Measurements from ENCODE around the gene ANXA9.

The ANXA9 gene

GRCh38 chr1:150995460-150995859, 13.4 kb downstream of the ANXA9 start:
- TF ChIP-seq CTCF (IDR thresholded peaks at IDR 0.05), result no peak
- Histone ChIP-seq H3K27me3 (no peaks in the 10 kb centered on the region), H3K27ac (peak overlapping the region; percentile 67), H3K4me1 (ENCODE audit: control insufficient read depth in 1 of 2, insufficient read depth in 1 of 2, low read depth in 1 of 2, low read length in 1 of 2) (peaks cover 17 to 19% of the 10 kb centered on the region in 2 experiments), H3K36me3 (peaks cover 69% of the 10 kb centered on the region), H3K4me3 (ENCODE audit: low read depth in 1 of 2, low read length in 1 of 2) (no peak overlapping the region), H3K9me3 (no peaks in the 10 kb centered on the region)

DNA sequence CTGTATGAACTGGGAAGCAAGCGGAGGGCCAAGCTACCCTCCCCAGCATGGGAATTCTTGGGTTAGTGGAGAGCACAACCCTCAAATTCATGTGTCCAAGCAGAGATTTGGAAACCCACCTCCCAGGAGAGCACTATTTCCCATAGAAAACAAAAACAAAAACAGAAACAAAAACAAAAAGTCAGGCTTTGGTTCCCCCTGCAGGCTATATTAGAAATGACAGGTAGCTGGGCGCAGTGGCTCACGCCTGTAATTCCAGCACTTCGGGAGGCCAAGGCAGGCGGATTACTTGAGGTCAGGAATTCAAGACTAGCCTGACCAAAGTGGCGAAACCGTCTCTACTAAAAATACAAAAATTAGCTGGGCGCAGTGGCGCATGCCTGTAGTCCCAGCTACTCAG, 13.8 kb downstream of the ANXA9 start:
- TF ChIP-seq CTCF (IDR thresholded peaks at IDR 0.05), result peak; percentile 90
- no peak overlapping the region for H3K4me3 ChIP-seq (ENCODE audit: low read depth in 1 of 2, low read length in 1 of 2)

DNA sequence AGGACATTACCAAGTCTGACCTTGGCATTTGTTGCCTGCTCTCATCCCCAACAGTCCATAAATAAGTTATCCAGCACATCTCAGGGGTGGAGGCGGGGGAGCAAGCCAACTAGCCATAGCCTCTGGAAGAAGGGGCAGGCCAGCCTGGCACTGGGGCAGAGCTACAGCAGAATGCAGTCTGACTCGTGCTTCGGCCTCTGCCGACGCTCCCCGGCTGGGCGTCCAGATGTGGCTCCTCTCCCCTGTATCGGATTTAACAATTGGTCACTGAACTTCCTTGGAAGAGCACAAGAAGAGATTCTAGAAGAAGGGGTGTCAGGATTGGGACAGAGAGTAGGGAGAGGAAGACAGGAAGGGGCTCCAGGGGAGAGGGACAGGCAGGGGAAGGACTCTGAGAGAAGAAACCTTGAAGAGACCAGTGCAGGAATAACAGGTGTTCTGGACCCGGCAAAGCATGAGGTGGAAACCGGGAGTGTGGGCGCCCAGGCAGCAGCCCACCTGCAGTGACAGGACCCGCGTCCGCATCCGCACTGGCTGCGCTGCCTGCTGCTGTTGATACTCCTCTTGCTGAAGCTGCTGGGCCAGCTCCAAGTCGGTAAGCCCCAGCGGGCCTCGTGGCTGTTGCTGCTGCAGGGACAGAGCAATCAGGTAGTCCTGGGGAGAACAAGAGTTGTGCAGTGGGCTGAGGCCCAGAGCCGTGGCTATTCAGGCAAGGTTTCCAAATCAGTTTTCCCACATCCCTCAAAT, 15.2 kb downstream of the ANXA9 start:
- H3K27ac ChIP-seq, result peak overlapping the region; percentile 96
- peaks cover 80% of the 10 kb centered on the region for H3K36me3 ChIP-seq
- H3K27me3 ChIP-seq, result no peaks in the 10 kb centered on the region
- no peaks in the 10 kb centered on the region for H3K9me3 ChIP-seq
- H3K4me3 ChIP-seq (ENCODE audit: low read depth in 1 of 2, low read length in 1 of 2), result no peak overlapping the region
- peaks cover 36 to 37% of the 10 kb centered on the region in 2 experiments for H3K4me1 ChIP-seq (ENCODE audit: control insufficient read depth in 1 of 2, insufficient read depth in 1 of 2, low read depth in 1 of 2, low read length in 1 of 2)
- TF ChIP-seq CTCF (IDR thresholded peaks at IDR 0.05), result no peak

More for the DNA sequence above, 13.8 kb downstream of the ANXA9 start:
- H3K4me1 ChIP-seq (ENCODE audit: control insufficient read depth in 1 of 2, insufficient read depth in 1 of 2, low read depth in 1 of 2, low read length in 1 of 2), result peaks cover 22 to 23% of the 10 kb centered on the region in 2 experiments
- H3K9me3 ChIP-seq, result no peaks in the 10 kb centered on the region
- no peaks in the 10 kb centered on the region for H3K27me3 ChIP-seq
- H3K36me3 ChIP-seq, result peaks cover 73% of the 10 kb centered on the region
- peak overlapping the region; percentile 67 for H3K27ac ChIP-seq

DNA sequence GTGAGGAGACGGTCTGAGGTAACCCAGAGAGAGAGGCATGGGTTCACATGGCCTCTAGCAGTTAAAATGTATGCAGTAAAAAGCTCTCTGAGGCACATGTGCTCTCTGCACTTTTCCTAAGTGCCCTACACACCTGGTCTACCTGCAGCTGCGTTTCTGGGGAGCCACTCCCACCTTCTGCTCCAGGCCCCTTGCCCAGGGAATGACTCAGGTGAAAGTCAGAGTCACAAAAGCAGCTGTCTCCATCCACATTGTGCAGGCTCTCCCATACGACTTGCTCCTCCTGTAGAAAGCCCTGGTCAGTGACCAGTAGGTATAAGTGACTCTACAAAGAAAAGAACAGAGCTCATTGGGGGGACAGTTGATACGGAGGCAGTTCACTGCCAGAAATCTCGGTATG, 15.9 kb downstream of the ANXA9 start:
- no peaks in the 10 kb centered on the region for H3K27me3 ChIP-seq
- peak overlapping the region; percentile 96 for H3K27ac ChIP-seq
- peaks cover 80% of the 10 kb centered on the region for H3K36me3 ChIP-seq
- H3K9me3 ChIP-seq, result no peaks in the 10 kb centered on the region
- no peak overlapping the region for H3K4me3 ChIP-seq (ENCODE audit: low read depth in 1 of 2, low read length in 1 of 2)
- no peak for TF ChIP-seq CTCF (IDR thresholded peaks at IDR 0.05)
- peaks cover 42 to 44% of the 10 kb centered on the region in 2 experiments for H3K4me1 ChIP-seq (ENCODE audit: control insufficient read depth in 1 of 2, insufficient read depth in 1 of 2, low read depth in 1 of 2, low read length in 1 of 2)

DNA sequence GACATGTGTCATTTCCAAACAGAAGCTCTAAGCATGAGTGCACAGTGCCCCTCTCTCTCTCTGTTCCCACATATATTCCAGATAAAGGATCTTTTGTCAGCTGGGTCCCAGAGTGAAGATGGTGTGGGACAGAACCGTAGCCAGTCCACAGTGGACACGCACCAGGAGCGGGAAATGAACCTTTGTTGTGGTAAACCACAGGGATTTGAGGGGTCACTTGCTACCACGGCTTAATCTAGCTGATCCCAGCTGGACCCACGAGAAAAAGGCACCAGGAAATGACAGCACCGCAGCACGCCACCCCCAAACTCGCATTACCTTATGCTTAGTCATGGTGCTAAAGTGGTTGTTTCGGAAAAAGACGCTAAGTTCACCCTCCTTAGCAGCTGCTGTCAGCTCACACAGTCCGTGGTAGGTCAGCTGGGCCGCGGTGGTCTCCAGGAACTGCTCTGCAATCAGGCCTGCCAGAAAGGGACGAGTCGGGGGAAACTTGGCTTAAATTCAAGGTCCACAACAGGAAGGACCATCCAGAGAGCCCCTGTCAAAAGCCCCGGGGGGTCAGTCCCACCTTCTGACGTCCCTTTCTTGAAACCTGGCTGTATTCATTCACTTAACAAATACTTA, 17.1 kb downstream of the ANXA9 start:
- peak overlapping the region; percentile 16 to 17 for H3K4me3 ChIP-seq (ENCODE audit: low read depth in 1 of 2, low read length in 1 of 2)
- H3K9me3 ChIP-seq, result no peaks in the 10 kb centered on the region
- no peaks in the 10 kb centered on the region for H3K27me3 ChIP-seq
- TF ChIP-seq CTCF (IDR thresholded peaks at IDR 0.05), result no peak
- H3K4me1 ChIP-seq (ENCODE audit: control insufficient read depth in 1 of 2, insufficient read depth in 1 of 2, low read depth in 1 of 2, low read length in 1 of 2), result peaks cover 54 to 55% of the 10 kb centered on the region in 2 experiments
- H3K36me3 ChIP-seq, result peaks cover 75% of the 10 kb centered on the region
- peak overlapping the region; percentile 96 for H3K27ac ChIP-seq
